ENCODE measurements around the gene NKAIN1.
"Not testable (repeated sequence)": the region's sequence is repeated elsewhere in the genome, so short reads cannot be mapped to it uniquely, and the experiment has no call there.

The NKAIN1 gene

DNA sequence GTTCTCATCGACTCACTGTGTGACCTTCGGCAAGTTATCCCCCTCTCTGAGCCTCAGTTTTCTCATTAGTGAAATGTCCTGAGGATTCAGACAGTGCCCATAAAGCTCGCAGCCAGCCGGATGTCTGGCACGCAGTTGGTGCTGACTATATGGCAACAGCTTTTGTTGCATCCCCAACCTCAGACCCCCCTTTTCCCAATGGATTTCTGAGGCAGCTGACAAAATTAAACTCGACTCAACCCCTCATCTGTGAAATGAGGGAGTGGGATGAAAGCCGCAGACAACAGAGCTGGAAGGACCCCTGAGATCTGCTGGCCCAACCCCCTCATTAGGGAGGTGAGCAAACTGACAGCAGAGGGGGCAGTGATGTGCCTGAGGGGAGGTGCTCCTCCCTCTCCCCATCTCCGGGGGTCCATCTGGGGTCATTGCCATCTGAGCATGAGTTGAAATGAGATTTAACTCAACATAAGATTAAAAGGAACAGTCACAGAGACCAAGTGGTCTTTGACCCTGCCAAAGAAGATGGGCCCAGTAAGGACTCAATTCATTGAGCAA, 40.4 kb downstream of the NKAIN1 start:
- no peaks in the 10 kb centered on the region for H3K36me3 ChIP-seq (ENCODE audit: control insufficient read depth, insufficient read depth, low read length)
- no CpG with 5 or more reads among the region's 8 CpGs for whole genome bisulfite sequencing (ENCODE audit: insufficient coverage, insufficient read length)
- H3K27ac ChIP-seq (ENCODE audit: low read length) = no peak overlapping the region
- no peak for DNase-seq (ENCODE audit: low read depth, low spot score)
- H3K4me1 ChIP-seq (ENCODE audit: control insufficient read depth, insufficient read depth, low read length) = peaks cover 3% of the 10 kb centered on the region; the same call in 1 of the 2 replicates
- H3K9me3 ChIP-seq (ENCODE audit: control insufficient read depth, insufficient read depth, low read length) = no peaks in the 10 kb centered on the region
- no peaks in the 10 kb centered on the region for H3K27me3 ChIP-seq (ENCODE audit: control insufficient read depth, insufficient read depth, low read length)
- no peak overlapping the region for H3K4me3 ChIP-seq (ENCODE audit: low read length)

DNA sequence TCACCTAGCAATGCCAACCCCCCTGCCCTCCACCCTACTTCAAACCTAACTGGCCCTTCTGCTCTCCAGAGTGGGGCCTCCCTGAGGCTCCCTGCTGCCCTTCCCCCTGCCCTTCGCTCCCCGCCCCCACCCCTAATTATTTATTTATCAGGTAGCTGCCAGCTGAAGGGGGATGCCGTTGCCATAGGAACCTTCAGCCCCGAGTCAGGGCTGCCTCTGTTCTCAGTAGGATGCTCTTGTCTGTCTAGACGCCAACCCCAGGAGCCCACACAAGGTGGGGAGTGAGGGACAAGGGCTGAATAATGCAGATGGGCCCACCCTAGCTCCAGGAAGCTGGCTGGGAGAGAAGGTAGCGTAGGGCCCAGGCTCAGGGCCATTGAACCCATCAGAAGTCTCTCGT, 41.1 kb downstream of the NKAIN1 start:
- Histone ChIP-seq H3K4me1 (ENCODE audit: control insufficient read depth, insufficient read depth, low read length) (peaks cover 3% of the 10 kb centered on the region; the same call in 1 of the 2 replicates), H3K4me3 (ENCODE audit: low read length) (no peak overlapping the region), H3K9me3 (ENCODE audit: control insufficient read depth, insufficient read depth, low read length) (no peaks in the 10 kb centered on the region), H3K27me3 (ENCODE audit: control insufficient read depth, insufficient read depth, low read length) (no peaks in the 10 kb centered on the region), H3K36me3 (ENCODE audit: control insufficient read depth, insufficient read depth, low read length) (no peaks in the 10 kb centered on the region), H3K27ac (ENCODE audit: low read length) (no peak overlapping the region)
- DNase-seq (ENCODE audit: low read depth, low spot score) = no peak
- WGBS (ENCODE audit: insufficient coverage, insufficient read length) = no CpG with 5 or more reads among the region's 7 CpGs

DNA sequence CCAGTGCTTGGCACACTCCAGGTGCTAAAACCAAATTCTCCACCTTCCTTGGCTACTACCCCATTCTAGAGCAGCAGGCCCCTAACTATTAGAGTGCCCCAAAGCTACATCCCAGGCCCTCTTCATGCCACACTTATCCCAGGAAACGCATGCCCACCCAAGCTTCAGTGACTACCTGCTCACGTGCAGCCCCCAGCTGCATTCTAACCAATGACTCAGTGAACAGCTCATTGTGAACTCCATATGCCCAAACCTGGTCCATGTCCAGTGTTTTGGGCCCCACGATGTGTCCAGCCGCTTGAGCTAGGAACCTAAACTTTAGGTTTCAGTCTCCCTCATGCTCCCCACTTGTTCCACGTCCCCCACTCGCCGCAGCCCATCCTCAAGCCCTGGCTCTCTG, 41.5 kb downstream of the NKAIN1 start:
- no CpG with 5 or more reads among the region's 7 CpGs for WGBS (ENCODE audit: insufficient coverage, insufficient read length)
- H3K27me3 ChIP-seq (ENCODE audit: control insufficient read depth, insufficient read depth, low read length) = no peaks in the 10 kb centered on the region
- DNase-seq (ENCODE audit: low read depth, low spot score) = no peak
- H3K36me3 ChIP-seq (ENCODE audit: control insufficient read depth, insufficient read depth, low read length) = no peaks in the 10 kb centered on the region
- peaks cover 3% of the 10 kb centered on the region; the same call in 1 of the 2 replicates for H3K4me1 ChIP-seq (ENCODE audit: control insufficient read depth, insufficient read depth, low read length)
- no peak overlapping the region for H3K4me3 ChIP-seq (ENCODE audit: low read length)
- H3K9me3 ChIP-seq (ENCODE audit: control insufficient read depth, insufficient read depth, low read length) = no peaks in the 10 kb centered on the region
- H3K27ac ChIP-seq (ENCODE audit: low read length) = no peak overlapping the region

DNA sequence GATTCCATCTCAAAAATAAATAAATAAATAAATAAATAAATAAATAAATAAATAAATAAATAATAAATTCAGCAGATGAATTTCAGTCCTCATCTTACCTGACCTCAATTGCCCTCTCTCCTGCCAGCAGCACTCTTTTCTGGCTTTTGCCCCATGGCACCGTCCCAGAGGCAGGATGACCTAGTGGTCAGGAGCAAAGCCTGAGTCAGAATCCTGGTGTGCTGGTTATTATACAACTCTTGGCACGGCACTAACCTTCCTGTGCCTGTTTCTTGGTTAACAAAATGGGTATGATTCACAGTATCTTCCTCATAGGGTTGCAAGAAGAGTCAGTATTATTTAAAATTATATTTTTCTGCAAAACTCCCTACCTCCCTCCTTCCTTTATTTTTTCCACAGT, 43.0 kb downstream of the NKAIN1 start:
- no peaks in the 10 kb centered on the region for H3K36me3 ChIP-seq (ENCODE audit: control insufficient read depth, insufficient read depth, low read length)
- DNase-seq (ENCODE audit: low read depth, low spot score) = no peak
- H3K27ac ChIP-seq (ENCODE audit: low read length) = no peak overlapping the region
- no CpG with 5 or more reads among the region's 2 CpGs for WGBS (ENCODE audit: insufficient coverage, insufficient read length)
- H3K4me1 ChIP-seq (ENCODE audit: control insufficient read depth, insufficient read depth, low read length) = peaks cover 3% of the 10 kb centered on the region; the same call in 1 of the 2 replicates
- no peaks in the 10 kb centered on the region for H3K9me3 ChIP-seq (ENCODE audit: control insufficient read depth, insufficient read depth, low read length)
- no peaks in the 10 kb centered on the region for H3K27me3 ChIP-seq (ENCODE audit: control insufficient read depth, insufficient read depth, low read length)
- H3K4me3 ChIP-seq (ENCODE audit: low read length) = no peak overlapping the region

DNA sequence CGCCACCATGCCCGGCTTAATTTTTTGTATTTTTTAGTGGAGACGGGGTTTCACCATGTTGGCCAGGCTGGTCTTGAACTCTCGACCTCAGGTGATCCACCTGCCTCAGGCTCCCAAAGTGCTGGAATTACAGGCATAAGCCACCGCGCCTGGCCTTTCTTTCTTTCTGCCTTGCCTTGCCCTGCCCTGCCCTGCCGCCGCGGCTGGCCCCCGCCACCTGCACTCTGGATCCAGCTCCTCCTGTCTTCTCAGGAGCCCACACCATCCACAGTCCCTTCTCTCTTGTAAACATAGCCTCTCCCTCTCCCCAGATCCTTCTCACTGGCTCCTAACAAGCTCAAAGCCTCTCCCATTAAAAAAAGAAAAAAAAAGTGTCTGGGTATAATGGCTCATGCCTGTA, 44.4 kb downstream of the NKAIN1 start:
- H3K4me3 ChIP-seq (ENCODE audit: low read length); H3K27me3 ChIP-seq (ENCODE audit: control insufficient read depth, insufficient read depth, low read length); H3K27ac ChIP-seq (ENCODE audit: low read length); DNase-seq (ENCODE audit: low read depth, low spot score); H3K4me1 ChIP-seq (ENCODE audit: control insufficient read depth, insufficient read depth, low read length); H3K36me3 ChIP-seq (ENCODE audit: control insufficient read depth, insufficient read depth, low read length); H3K9me3 ChIP-seq (ENCODE audit: control insufficient read depth, insufficient read depth, low read length): not testable (repeated sequence)
- WGBS (ENCODE audit: insufficient coverage, insufficient read length) = no CpG with 5 or more reads among the region's 10 CpGs

DNA sequence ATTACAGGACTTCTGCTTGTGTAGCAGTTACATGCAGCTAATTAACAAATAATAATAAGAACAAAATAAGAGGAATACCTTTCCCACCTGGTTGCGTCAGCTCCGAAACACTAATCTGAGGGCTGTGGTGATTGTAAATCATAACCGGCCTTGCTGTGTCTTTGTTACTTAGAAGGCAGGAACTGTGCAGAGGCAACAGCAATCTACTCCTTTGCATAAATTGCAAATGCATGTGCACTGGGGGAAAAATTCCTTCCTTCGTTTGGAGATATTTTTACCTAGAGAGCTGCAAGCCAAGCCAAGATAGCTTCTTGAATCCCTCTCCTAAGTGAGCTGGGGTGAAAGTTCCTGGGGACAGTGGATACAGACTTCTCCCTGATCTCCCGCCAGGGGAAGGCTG, 46.0 kb downstream of the NKAIN1 start:
- DNase-seq (ENCODE audit: low read depth, low spot score) = no peak
- no peak overlapping the region for H3K27ac ChIP-seq (ENCODE audit: low read length)
- no peaks in the 10 kb centered on the region; the same call in 1 of the 2 replicates for H3K36me3 ChIP-seq (ENCODE audit: control insufficient read depth, insufficient read depth, low read length)
- no CpG with 5 or more reads among the region's 5 CpGs for WGBS (ENCODE audit: insufficient coverage, insufficient read length)
- no peaks in the 10 kb centered on the region for H3K9me3 ChIP-seq (ENCODE audit: control insufficient read depth, insufficient read depth, low read length)
- no peaks in the 10 kb centered on the region for H3K27me3 ChIP-seq (ENCODE audit: control insufficient read depth, insufficient read depth, low read length)
- no peak overlapping the region for H3K4me3 ChIP-seq (ENCODE audit: low read length)
- H3K4me1 ChIP-seq (ENCODE audit: control insufficient read depth, insufficient read depth, low read length) = peaks cover under 1% of the 10 kb centered on the region; the same call in 1 of the 2 replicates

DNA sequence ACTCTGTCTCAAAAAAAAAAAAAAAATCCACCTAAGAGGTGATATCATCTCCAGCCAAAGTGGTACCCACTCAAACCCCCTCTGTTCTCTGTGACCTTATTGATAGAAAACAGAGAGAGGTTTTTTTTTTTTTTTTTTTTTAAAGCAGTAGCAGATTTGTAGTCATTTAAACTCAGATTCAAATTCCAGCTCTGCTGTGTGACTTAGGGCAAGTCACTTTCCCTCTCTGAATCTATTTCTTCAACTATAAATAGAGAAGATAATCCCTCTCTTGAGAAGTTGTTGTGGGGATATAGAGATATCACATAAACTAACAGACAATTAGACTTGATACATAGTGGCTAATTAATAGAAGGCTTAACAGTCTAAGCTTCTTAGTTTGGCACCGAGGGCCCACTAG, 48.4 kb downstream of the NKAIN1 start:
- WGBS (ENCODE audit: insufficient coverage, insufficient read length) = no CpG with 5 or more reads among the region's 1 CpG
- Histone ChIP-seq H3K4me3 (ENCODE audit: low read length) (no peak overlapping the region), H3K9me3 (ENCODE audit: control insufficient read depth, insufficient read depth, low read length) (no peaks in the 10 kb centered on the region), H3K36me3 (ENCODE audit: control insufficient read depth, insufficient read depth, low read length) (no peaks in the 10 kb centered on the region; the same call in 1 of the 2 replicates), H3K4me1 (ENCODE audit: control insufficient read depth, insufficient read depth, low read length) (no peaks in the 10 kb centered on the region; the same call in 1 of the 2 replicates), H3K27ac (ENCODE audit: low read length) (no peak overlapping the region), H3K27me3 (ENCODE audit: control insufficient read depth, insufficient read depth, low read length) (no peaks in the 10 kb centered on the region)
- no peak for DNase-seq (ENCODE audit: low read depth, low spot score)

DNA sequence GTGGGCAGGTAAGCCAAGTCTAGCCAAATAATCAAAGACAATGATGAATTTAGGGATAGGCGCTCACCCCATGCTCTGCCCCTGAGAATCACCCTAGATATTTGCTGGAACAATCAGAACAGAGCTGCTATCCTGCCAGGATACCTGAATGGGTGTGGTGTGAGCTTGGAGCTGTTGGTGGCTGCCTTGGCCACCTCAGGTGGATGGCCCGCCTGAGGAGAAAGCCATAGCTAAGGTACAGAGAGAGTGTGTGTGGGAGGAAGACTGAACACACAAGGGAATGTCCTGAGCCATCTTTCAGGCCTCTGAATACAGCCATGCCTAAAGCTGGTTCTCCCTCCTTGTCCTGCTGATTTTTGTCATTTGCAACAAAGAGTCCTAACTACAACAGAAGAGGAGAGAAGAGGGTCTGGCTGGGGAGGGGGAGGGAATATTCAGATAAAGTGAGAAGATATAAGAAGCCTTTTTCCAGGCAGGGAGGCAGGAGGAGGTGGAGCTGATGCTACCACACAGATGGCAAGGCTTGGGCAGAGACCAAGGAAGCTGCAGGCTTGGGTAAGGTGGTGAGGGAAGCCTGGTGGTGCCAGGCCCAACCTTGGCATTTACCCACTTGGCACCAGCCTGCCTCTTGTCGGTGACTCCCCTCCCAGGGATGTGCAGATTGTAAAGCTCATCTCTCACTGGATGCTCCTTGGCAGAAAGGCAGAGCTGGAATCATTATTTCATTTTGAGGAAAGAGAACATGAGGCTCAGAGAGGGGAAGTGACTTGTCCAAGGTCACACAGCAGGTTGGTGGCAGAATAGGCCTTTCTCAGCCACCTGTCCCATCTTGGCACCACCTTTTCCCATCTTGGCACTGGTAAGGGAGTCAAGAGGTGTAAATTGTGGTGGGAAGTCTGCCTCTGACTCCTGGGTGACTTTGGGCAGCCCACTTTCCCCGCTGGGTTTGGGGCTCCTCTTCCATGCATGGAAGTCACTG, 49.7 kb downstream of the NKAIN1 start:
- Histone ChIP-seq H3K9me3 (ENCODE audit: control insufficient read depth, insufficient read depth, low read length) (no peaks in the 10 kb centered on the region), H3K4me1 (ENCODE audit: control insufficient read depth, insufficient read depth, low read length) (no peaks in the 10 kb centered on the region), H3K4me3 (ENCODE audit: low read length) (no peak overlapping the region), H3K27ac (ENCODE audit: low read length) (no peak overlapping the region), H3K27me3 (ENCODE audit: control insufficient read depth, insufficient read depth, low read length) (no peaks in the 10 kb centered on the region), H3K36me3 (ENCODE audit: control insufficient read depth, insufficient read depth, low read length) (no peaks in the 10 kb centered on the region; the same call in 1 of the 2 replicates)
- no peak for DNase-seq (ENCODE audit: low read depth, low spot score)
- WGBS (ENCODE audit: insufficient coverage, insufficient read length) = no CpG with 5 or more reads among the region's 4 CpGs

DNA sequence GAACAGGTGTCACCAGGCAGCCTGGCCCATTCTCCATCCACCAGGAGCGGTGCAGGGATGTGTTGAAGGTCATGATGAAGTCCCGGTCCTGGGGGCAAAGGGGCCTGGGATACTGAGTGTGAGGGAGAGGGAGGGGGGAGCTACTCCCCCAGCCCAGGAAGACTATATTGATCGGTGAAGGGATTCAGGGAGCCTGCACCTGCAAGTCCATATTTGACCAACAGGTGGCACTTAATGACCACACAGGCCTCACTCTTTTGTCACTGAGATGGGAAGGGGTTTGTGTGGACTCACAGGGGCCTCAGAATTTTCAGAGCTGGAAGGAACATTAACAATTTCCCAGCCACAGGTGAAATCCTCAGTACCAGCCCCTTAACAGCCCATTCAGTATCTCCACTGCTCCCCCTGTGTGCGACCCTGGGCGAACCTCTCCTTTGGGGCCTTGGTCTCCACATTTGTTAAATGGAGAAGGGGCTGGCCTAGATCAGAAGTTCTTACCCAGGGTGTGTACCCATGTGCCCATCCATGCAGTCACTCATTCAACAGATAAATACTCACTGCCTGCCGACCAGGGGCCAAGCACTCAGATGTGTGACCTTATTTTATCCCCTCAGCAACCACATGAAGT, 55.6 kb downstream of the NKAIN1 start:
- DNase-seq (ENCODE audit: low read depth, low spot score) = peak; percentile 73
- H3K27me3 ChIP-seq (ENCODE audit: control insufficient read depth, insufficient read depth, low read length) = no peaks in the 10 kb centered on the region
- no CpG with 5 or more reads among the region's 6 CpGs for WGBS (ENCODE audit: insufficient coverage, insufficient read length)

DNA sequence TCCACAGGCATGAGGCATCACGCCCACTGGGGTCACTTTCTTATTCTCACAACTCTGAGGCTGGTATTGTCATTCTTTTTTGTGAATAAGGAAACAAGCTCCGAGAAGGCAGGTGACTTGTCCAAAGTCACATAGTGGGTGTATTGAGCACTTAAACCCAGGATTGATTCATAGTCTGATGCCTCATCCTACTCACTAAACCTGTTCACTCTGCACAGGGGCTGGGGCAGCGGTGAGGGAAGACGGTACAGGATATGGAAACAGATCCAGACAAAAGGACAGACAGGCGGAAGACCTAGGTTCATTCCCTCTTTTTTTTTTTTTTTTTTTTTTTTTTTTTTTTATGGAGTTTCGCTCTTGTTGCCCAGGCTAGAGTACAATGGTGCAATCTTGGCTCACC, 56.6 kb downstream of the NKAIN1 start:
- H3K9me3 ChIP-seq (ENCODE audit: control insufficient read depth, insufficient read depth, low read length) = no peaks in the 10 kb centered on the region
- H3K36me3 ChIP-seq (ENCODE audit: control insufficient read depth, insufficient read depth, low read length) = no peaks in the 10 kb centered on the region
- DNase-seq (ENCODE audit: low read depth, low spot score) = no peak
- H3K4me3 ChIP-seq (ENCODE audit: low read length) = no peak overlapping the region
- H3K4me1 ChIP-seq (ENCODE audit: control insufficient read depth, insufficient read depth, low read length) = no peaks in the 10 kb centered on the region
- no peak overlapping the region for H3K27ac ChIP-seq (ENCODE audit: low read length)
- WGBS (ENCODE audit: insufficient coverage, insufficient read length) = no CpG with 5 or more reads among the region's 6 CpGs
- no peaks in the 10 kb centered on the region for H3K27me3 ChIP-seq (ENCODE audit: control insufficient read depth, insufficient read depth, low read length)

More for the DNA sequence above, 55.6 kb downstream of the NKAIN1 start:
- Histone ChIP-seq H3K27ac (ENCODE audit: low read length) (no peak overlapping the region), H3K4me1 (ENCODE audit: control insufficient read depth, insufficient read depth, low read length) (no peaks in the 10 kb centered on the region), H3K4me3 (ENCODE audit: low read length) (no peak overlapping the region), H3K36me3 (ENCODE audit: control insufficient read depth, insufficient read depth, low read length) (no peaks in the 10 kb centered on the region), H3K9me3 (ENCODE audit: control insufficient read depth, insufficient read depth, low read length) (no peaks in the 10 kb centered on the region)

Measured in iPS DF 6.9 (cell line).